OCI-M2 (cell line): Measurements from ENCODE around the gene HDAC9.

Experiments
- DNase-seq: peaks from one replicate; lab custom pipeline; 2025; ENCODE audit not compliant: unreplicated experiment; lab: John Stamatoyannopoulos, UW

HDAC9 gene

DNA sequence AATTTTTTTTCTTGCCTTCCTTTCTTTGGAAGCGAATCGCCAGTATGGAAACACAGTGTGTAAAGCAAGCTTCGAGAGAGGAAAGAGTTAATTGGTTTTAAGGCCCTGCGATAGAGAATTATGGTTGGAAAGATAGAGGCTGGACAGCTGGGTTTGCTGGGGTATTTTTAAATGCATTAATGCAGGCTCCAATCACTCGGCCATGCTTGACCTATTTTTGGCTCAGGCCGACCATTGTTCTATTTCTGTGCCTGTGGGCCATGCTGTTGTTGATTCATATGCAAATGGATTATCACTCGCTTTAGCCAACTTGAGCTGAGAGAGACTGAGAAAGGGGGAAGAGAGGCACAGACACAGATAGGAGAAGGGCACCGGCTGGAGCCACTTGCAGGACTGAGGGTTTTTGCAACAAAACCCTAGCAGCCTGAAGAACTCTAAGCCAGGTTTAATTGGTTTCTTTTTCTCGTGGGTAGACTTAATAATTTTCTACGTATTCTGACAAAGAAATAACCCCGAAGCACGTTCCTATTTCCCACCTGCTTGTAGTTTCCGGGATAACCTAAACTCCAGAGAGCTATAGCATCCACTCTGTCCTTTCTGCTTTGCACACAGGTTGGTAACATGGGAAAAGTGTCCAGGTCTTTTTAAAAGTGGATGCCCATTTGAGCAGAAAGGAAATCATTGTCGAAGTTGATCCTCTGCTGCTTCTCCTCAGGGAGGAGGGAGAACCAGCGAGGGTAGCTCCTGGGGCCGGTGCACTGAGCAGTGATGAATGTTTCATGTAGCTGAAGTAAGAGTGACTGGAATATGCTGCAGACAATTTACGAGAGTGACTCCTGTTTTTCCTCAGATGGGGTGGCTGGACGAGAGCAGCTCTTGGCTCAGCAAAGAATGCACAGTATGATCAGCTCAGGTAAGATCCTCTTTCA, at the start of gene HDAC9:
HDAC9 (plus strand) TSS at position 338 of the 929 bp plus-strand sequence; CDS start at position 892, 554 bp downstream.
- DNase-seq, result no peak

DNA sequence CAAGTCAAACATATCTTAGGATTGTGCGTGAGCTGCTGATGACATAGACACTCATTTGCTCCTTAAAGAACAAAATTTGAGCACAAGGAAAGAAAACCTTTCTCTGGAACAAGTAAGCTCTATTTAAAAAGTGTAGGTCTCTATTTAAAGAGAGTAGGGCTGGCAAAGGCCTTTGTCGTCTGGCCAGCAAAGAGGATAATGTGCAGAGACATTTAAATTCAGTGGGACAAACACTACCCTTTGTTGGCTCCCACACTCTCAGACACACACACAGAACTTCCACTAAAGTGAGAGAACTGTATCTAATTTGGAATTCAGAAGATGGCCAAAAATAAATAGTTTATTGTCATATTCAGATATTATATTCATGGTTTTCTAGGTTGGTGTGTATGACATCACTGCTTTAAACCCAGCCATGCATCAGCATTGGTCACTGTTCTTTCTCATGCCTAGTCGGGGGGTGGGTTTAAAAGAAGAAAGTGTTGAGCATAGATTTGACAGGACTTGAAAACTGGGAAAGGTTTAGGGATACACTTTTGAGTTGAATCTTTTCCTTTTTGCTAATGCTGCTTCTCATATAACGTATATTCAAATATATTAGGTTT, 49.5 kb upstream of the HDAC9 start:
- DNase-seq, result no peak

- no peak for DNase-seq
These were observed 45.5 kb upstream of the HDAC9 start for GRCh38 chr7:18450019-18450418.

DNA sequence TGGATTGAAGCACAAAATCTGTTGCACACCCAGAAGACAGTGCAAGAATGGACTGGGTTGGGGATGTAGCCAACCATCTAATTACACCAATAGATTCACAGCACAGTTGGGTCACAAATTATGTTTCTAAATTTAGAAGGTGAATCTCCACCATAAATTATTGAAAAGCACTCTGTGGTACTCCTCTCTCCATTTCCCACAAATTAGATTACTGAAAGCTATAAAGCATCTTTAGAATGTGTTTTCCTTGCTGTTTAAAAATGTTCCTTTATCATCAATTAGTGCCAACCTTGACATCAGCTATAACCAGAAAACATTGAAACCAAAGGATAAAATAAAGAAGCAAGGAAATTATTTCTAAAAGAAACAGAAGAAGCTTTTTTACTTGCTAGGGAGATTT, 39.9 kb upstream of the HDAC9 start:
- DNase-seq, result no peak

- no peak for DNase-seq
These were observed 37.7 kb upstream of the HDAC9 start for GRCh38 chr7:18457832-18458231.

- DNase-seq, result no peak
These were observed 36.7 kb upstream of the HDAC9 start for GRCh38 chr7:18458830-18459229.

DNA sequence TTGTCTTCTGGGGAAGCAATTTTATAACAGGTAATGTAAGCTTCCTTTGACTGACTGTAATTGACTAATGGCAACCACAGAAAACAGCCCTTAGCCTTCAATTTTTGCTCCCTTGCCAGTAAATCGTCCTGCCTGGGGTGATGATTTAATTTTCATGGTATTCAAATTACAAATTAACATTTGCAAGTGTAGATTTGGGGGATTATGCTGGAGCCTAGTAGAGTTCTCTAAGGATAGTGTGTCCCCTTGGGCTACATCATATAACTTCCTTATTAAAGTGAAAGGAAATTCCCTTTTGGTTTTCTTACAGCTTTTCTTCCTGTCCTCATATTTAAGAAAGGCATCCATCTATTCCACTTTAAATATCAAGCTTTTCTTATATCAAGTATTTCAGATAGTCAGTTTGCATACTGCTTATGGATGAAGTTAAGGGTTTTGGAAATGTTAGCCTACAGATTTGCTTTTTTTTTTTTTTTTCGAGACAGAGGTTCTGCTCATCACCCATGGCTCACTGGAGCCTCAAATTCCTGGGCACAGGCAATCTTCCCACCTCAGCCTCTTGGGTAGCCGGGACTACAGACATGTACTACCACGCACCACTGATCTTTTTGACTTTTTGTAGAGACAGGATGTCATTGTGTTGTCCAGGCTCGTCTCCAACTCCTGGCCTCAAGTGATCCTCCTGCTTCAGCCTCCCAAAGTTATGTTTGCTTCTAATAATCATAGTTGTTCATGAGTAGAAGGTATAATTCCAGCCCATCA, 35.9 kb upstream of the HDAC9 start:
- no peak for DNase-seq

- DNase-seq, result no peak
These were observed 33.6 kb upstream of the HDAC9 start for GRCh38 chr7:18461785-18462467.

DNA sequence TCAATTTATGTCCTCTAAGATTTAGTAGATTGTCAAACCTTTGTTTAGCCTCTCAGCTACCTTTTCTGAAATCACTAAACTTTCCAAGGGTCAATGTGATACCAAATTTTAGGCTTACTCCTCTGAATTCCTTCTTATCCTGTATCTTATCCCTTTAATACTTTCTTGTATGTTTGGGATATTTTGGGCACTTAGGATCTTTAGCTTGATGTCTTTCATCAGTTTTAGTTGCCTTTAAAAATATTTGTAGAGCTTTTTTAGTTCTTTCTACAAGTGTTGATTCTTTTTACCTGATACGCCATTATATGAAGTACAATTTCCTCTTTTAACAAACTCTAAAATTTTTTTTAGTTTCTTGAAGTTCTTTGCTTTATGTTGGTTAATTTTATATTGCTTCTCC, 30.7 kb upstream of the HDAC9 start:
- no peak for DNase-seq

DNA sequence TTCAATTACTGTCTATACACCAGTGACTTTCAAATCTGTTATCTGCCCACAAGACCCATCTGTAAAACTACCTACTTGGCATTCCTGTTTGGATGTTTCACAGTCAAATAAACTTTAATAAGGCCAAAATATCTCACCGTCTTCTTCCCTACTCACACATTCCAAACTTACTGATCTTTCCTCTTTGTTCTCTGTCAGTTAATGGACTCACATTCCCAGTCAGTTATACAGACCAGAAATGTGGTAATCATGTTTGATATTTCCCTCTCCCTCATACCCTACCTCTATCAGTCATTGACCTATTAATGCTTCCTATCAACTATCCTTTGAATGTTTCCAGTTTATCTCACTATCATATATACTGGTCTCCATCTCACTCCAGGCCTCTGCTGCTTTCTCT, 28.5 kb upstream of the HDAC9 start:
- no peak for DNase-seq

- DNase-seq, result no peak
These were observed 26.8 kb upstream of the HDAC9 start for GRCh38 chr7:18468795-18469194.

- DNase-seq, result no peak
These were observed 26.2 kb upstream of the HDAC9 start for GRCh38 chr7:18469316-18469715.

GRCh38 chr7:18471476-18472160, 23.9 kb upstream of the HDAC9 start:
- DNase-seq, result no peak

GRCh38 chr7:18472161-18472483, 23.4 kb upstream of the HDAC9 start:
- DNase-seq, result no peak

GRCh38 chr7:18473119-18473518, 22.4 kb upstream of the HDAC9 start:
- no peak for DNase-seq

DNA sequence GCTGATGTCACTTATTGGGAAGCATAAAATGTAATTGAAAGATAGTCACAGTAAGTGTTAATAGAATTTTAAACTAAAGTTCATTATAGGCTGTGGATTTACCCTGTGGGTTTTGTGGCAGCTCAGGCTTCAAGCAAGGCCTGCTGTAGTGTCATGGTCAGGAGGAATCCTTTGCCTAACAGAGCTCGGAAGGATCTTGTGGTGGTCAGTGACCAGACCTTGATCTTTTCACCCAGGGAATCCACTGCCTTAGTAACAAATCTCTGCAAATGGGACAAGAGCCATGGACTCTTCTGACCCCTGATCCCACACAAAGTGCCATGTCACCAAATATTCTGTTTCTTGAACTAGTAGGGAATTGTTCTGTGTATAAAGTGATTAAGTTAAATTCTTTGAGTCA, 20.6 kb upstream of the HDAC9 start:
- no peak for DNase-seq

GRCh38 chr7:18475488-18475887, 20.1 kb upstream of the HDAC9 start:
- DNase-seq, result no peak

DNA sequence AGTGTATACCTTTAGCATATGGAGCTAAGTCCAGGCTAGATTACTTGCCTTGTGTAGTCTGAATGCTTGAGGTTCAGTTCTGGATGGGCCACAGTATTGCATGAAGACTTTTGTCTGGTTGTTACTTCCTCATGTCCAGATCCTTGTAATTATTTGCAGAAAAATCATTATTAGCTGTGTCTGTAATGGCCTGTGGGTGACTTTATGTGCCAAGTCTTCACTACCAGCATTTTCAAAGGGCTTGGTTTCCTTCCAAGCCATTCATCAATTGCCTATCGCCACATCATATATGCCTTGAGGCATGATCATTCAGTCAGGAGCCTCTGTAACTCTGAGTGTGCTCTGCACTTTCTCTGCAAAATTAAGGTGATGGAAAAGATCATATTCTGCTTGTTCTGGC, 13.8 kb upstream of the HDAC9 start:
- DNase-seq, result no peak

GRCh38 chr7:18488049-18488448, 7.5 kb upstream of the HDAC9 start:
- no peak for DNase-seq

DNA sequence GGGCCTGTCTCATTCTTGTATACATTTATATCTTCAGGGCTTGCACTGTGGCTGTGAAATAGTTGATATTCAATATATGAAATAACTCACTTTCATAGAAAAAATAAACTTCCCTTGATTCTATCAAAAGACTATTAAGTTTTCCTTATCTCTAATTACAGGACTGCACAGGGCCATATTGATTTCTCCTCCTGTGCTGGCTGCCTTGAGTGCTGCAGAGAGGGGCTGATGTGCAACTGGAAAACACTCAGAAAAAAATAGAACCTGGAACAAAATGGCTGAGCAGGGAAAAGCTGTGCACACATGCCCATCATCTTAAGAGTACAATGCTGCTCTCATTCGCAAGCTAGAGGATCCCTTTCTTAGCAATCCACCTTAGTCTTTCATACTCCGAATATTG, 5.9 kb upstream of the HDAC9 start:
- no peak for DNase-seq

- DNase-seq, result no peak
These were observed 3.7 kb upstream of the HDAC9 start for GRCh38 chr7:18491871-18492270.
